H1 (cell line): Measurements from ENCODE around the gene EHD4. TPM values are rescaled to one million over a fixed set of nuclear protein-coding genes. Genes with fewer than 3 reads are reported as not detected.
A peak's percentile ranks its signal among the peaks of the same experiment; 100 is the strongest.

ENCODE experiments used
- CTCF ChIA-PET: fragments of 300-600 bp; sonication (Branson Sonifier 250); formaldehyde crosslinking; loops from one replicate; lab custom pipeline; 2021; ENCODE audit not compliant: partially characterized antibody; lab: Charles Lee
- POLR2A ChIA-PET: fragments of 300-600 bp; sonication (Branson Sonifier 250); formaldehyde crosslinking; loops from one replicate; lab custom pipeline; 2021; ENCODE audit warnings: inconsistent platforms; ENCODE audit not compliant: partially characterized antibody; lab: Charles Lee
- DNase-seq, 2 experiments: peaks; one replicate each; pipeline versions ENCODE4 v3.0.0 to v3.0.0-alpha.2; 2010 to 2022; ENCODE audit warnings: low spot score in 2 of 2, low read depth in 1 of 2, mixed read lengths in 1 of 2
- FAIRE-seq: peaks from 2 replicates; lab custom pipeline; 2011; peaks lifted over from hg19 to GRCh38; lab: Jason Lieb, UNC
- H2AFZ ChIP-seq: 2 replicates; pipeline ENCODE4 v1.8.1; 2012; ENCODE audit warnings: low read length, inconsistent platforms
- H2AK5ac ChIP-seq: 2 replicates; pipeline ENCODE4 v1.6.1; 2013; ENCODE audit warnings: low read depth, low read length
- H2BK120ac ChIP-seq: replicated peaks from 2 replicates; pipeline ENCODE3; 2013; ENCODE audit warnings: low read depth, low read length, inconsistent platforms
- H2BK12ac ChIP-seq: 2 replicates; pipeline ENCODE4 v1.6.1; 2013; ENCODE audit warnings: low read depth, low read length
- H2BK15ac ChIP-seq: 2 replicates; pipeline ENCODE4 v1.6.1; 2013; ENCODE audit warnings: low read length
- H2BK20ac ChIP-seq: 2 replicates; pipeline ENCODE4 v1.6.1; 2013; ENCODE audit warnings: low read length
- H2BK5ac ChIP-seq: 2 replicates; pipeline ENCODE4 v1.6.1; 2013; ENCODE audit warnings: low read depth, low read length
- H3K14ac ChIP-seq: 2 replicates; pipeline ENCODE4 v1.6.1; 2013; ENCODE audit warnings: inconsistent platforms; ENCODE audit not compliant: insufficient read length
- H3K18ac ChIP-seq: 2 replicates; pipeline ENCODE4 v1.6.1; 2013; ENCODE audit warnings: low read length; ENCODE audit errors: extremely low read depth
- H3K23ac ChIP-seq: 2 replicates; pipeline ENCODE4 v1.6.1; 2013; ENCODE audit warnings: inconsistent platforms; ENCODE audit not compliant: insufficient read length
- H3K23me2 ChIP-seq: 2 replicates; pipeline ENCODE4 v1.6.1; 2013; ENCODE audit warnings: low read depth, low read length
- H3K27ac ChIP-seq: 2 replicates; pipeline ENCODE4 v1.6.1; 2011; ENCODE audit warnings: low read depth, low read length, inconsistent platforms
- H3K27me3 ChIP-seq, 4 experiments: replicated peaks in 1 of 4; 1 replicate in 1 of 4; 2 replicates in 3 of 4; pipeline versions ENCODE4 v1.6.1 to v1.8.1; 2011 to 2013; ENCODE audit warnings: low read length in 3 of 4, mild to moderate bottlenecking in 3 of 4, inconsistent platforms in 2 of 4, mixed read lengths in 2 of 4, moderate library complexity in 1 of 4; ENCODE audit not compliant: control insufficient read depth in 3 of 4, insufficient read depth in 3 of 4; ENCODE audit errors: extremely low read depth in 1 of 4
- H3K36me3 ChIP-seq, 4 experiments: 2 replicates each; pipeline versions ENCODE4 v1.6.1 to v1.8.1; 2011 to 2013; ENCODE audit warnings: mild to moderate bottlenecking in 4 of 4, low read length in 3 of 4, moderate library complexity in 2 of 4, control low read depth in 1 of 4, inconsistent platforms in 1 of 4; ENCODE audit not compliant: insufficient read depth in 4 of 4, control insufficient read depth in 2 of 4
- H3K4ac ChIP-seq: replicated peaks from 2 replicates; pipeline ENCODE3; 2013; ENCODE audit warnings: low read length, low read depth, mixed read lengths, inconsistent platforms; ENCODE audit not compliant: insufficient read length
- H3K4me1 ChIP-seq, 4 experiments: replicated peaks in 1 of 4; 1 replicate in 1 of 4; 2 replicates in 3 of 4; pipeline versions ENCODE4 v1.6.1 to v1.8.1; 2011 to 2013; ENCODE audit warnings: low read length in 3 of 4, inconsistent platforms in 2 of 4, mixed read lengths in 1 of 4; ENCODE audit not compliant: insufficient read depth in 4 of 4, control insufficient read depth in 3 of 4
- H3K4me2 ChIP-seq, 2 experiments: 2 replicates each; pipeline versions ENCODE4 v1.6.1 to v1.8.1; 2011 to 2013; ENCODE audit warnings: low read depth in 2 of 2, low read length in 2 of 2, control low read depth in 1 of 2, inconsistent platforms in 1 of 2, mild to moderate bottlenecking in 1 of 2; ENCODE audit not compliant: insufficient read depth in 1 of 2
- H3K4me3 ChIP-seq, 4 experiments: fragments of 200-600, 300-600 bp in 1 of 4; sonication (generic), shearing (Covaris generic), sonication (Bioruptor Twin) in 1 of 4; 2 replicates each; pipeline versions ENCODE4 v1.5.1 to v1.8.1; 2011 to 2016; ENCODE audit warnings: low read length in 4 of 4, low read depth in 3 of 4, control low read depth in 2 of 4, inconsistent platforms in 2 of 4, mild to moderate bottlenecking in 2 of 4, mixed read lengths in 1 of 4, moderate library complexity in 1 of 4; ENCODE audit not compliant: insufficient read depth in 2 of 4; ENCODE audit errors: extremely low read depth in 1 of 4
- H3K56ac ChIP-seq: replicated peaks from 2 replicates; pipeline ENCODE3; 2013; ENCODE audit warnings: low read depth, mild to moderate bottlenecking, mixed read lengths, low read length, inconsistent platforms; ENCODE audit not compliant: insufficient read length
- H3K79me1 ChIP-seq: 2 replicates; pipeline ENCODE4 v1.6.1; 2013; ENCODE audit warnings: low read depth, low read length, control low read depth
- H3K79me2 ChIP-seq, 2 experiments: 2 replicates each; pipeline versions ENCODE4 v1.6.1 to v1.8.1; 2012 to 2013; ENCODE audit warnings: low read length in 2 of 2, mild to moderate bottlenecking in 2 of 2, inconsistent platforms in 1 of 2; ENCODE audit not compliant: insufficient read depth in 2 of 2, control insufficient read depth in 1 of 2
- H3K9ac ChIP-seq, 4 experiments: replicated peaks in 1 of 4; 1 replicate in 1 of 4; 2 replicates in 3 of 4; pipeline versions ENCODE4 v1.6.1 to v1.8.1; 2011 to 2013; ENCODE audit warnings: low read depth in 3 of 4, low read length in 3 of 4, control low read depth in 2 of 4, mild to moderate bottlenecking in 2 of 4, moderate library complexity in 2 of 4, inconsistent platforms in 1 of 4; ENCODE audit errors: extremely low read depth in 1 of 4
- H3K9me3 ChIP-seq, 2 experiments: 2 replicates each; pipeline versions ENCODE4 v1.6.1 to v1.8.1; 2012 to 2013; ENCODE audit warnings: mild to moderate bottlenecking in 2 of 2, moderate library complexity in 2 of 2, control low read depth in 1 of 2, inconsistent platforms in 1 of 2, low read depth in 1 of 2, low read length in 1 of 2, mixed read lengths in 1 of 2; ENCODE audit not compliant: insufficient read depth in 2 of 2
- H4K20me1 ChIP-seq, 2 experiments: replicated peaks in 1 of 2; 2 replicates each; pipeline versions ENCODE3 to v1.8.1; 2011 to 2013; ENCODE audit warnings: inconsistent platforms in 2 of 2, low read length in 2 of 2, mild to moderate bottlenecking in 1 of 2; ENCODE audit not compliant: insufficient read depth in 2 of 2, control insufficient read depth in 1 of 2
- H4K5ac ChIP-seq: 2 replicates; pipeline ENCODE4 v1.6.1; 2013; ENCODE audit warnings: low read length, low read depth, mixed read lengths, inconsistent platforms; ENCODE audit not compliant: insufficient read length
- H4K8ac ChIP-seq: 2 replicates; pipeline ENCODE4 v1.8.0; 2013; ENCODE audit warnings: mild to moderate bottlenecking, moderate library complexity, low read length, inconsistent platforms; ENCODE audit not compliant: insufficient read depth; ENCODE audit errors: extremely low read depth
- H4K91ac ChIP-seq: replicated peaks from 2 replicates; pipeline ENCODE3; 2013; ENCODE audit warnings: low read length, mixed read lengths, inconsistent platforms; ENCODE audit not compliant: insufficient read length
- SIRT6 ChIP-seq: IDR thresholded peaks from one replicate; pipeline ENCODE4 v1.7.1; 2012; ENCODE audit warnings: low read length, inconsistent platforms
- SRF ChIP-seq: IDR thresholded peaks from 2 replicates; pipeline ENCODE4 v1.6.1; 2011; ENCODE audit warnings: mild to moderate bottlenecking, low read depth, low read length, moderate library complexity
- WGBS, 2 experiments: shearing (Covaris generic) in 1 of 2; methylation state at CpG; one replicate each; pipeline versions ENCODE4 v1.1.6 to v1.1.7; 2013 to 2015; ENCODE audit warnings: low lambda C conversion rate in 2 of 2, mixed read lengths in 2 of 2, inconsistent platforms in 1 of 2, low coverage in 1 of 2, missing lambda C conversion rate in 1 of 2; ENCODE audit not compliant: insufficient replicate concordance in 2 of 2, insufficient coverage in 1 of 2, insufficient read length in 1 of 2; ENCODE audit errors: extremely low coverage in 1 of 2, missing lambda C conversion rate in 1 of 2; 5-methylcytosine and 5-hydroxymethylcytosine counted together
- polyA plus RNA-seq, 7 experiments: library from polyadenylated mRNA; depleted of rRNA in 3 of 7; stranded (reverse) in 5 of 7; unstranded in 2 of 7; fragments of >200 nt in 5 of 7; fragments of 200-250 nt in 2 of 7; gene quantifications; 1 replicate in 5 of 7; 2 replicates in 1 of 7; 4 replicates in 1 of 7; pipeline versions ENCODE4 v1.2.1 to v1.2.3, GENCODE V29; 2011 to 2013; ENCODE audit warnings: missing spikeins in 2 of 7, mixed read lengths in 2 of 7
- total RNA-seq: library from RNA; stranded (reverse); fragmentation: NEBNext Ultra II Directional; extraction: Animal tissue kit (Norgen Biotek cat#: 25700); gene quantifications from 2 replicates; pipeline ENCODE4 v1.2.1, GENCODE V29; 2021

Gene EHD4
- total and polyA plus RNA-seq, 2 of the 8 experiments (the other 6 are each of a cell fraction or from before 2014, with no cell fraction given) = 17.5 to 24.5 TPM

GRCh38 chr15:41856262-41856661, 116.1 kb downstream of the EHD4 start:
- no peak overlapping the region for H4K5ac ChIP-seq
- H3K27ac ChIP-seq = no peak overlapping the region
- H4K20me1 ChIP-seq = no peaks in the 10 kb centered on the region
- H3K27me3 ChIP-seq = no peaks in the 10 kb centered on the region; a peak in 1 of 7 replicates
- 94% methylated on average over 17 of the region's 17 CpGs; no CpG with 5 or more reads in 1 of the 2 experiments for WGBS, 2 experiments
- H3K9me3 ChIP-seq = no peaks in the 10 kb centered on the region
- FAIRE-seq (no peak), DNase-seq (no peak)
- no peak overlapping the region for H2BK12ac ChIP-seq
- H3K18ac ChIP-seq = no peak overlapping the region
- POLR2A ChIA-PET = interaction anchor here (1.1 to 1.7 kb wide), 2 partner anchors 12 to 30 kb away, joined by 3 to 5 read pairs; no protein-coding TSS in a partner anchor
- H3K4me2 ChIP-seq = no peak overlapping the region
- H3K56ac ChIP-seq = no peak overlapping the region
- no peak overlapping the region for H2AFZ ChIP-seq
- peaks cover 0 to 11% (median 2%) of the 10 kb centered on the region in 4 experiments; a peak in 3 of 7 replicates for H3K4me1 ChIP-seq
- H3K14ac ChIP-seq = no peak overlapping the region
- H2BK20ac ChIP-seq = no peak overlapping the region
- CTCF ChIA-PET = interaction anchor here (1.3 to 3.5 kb wide), 2 partner anchors 11 kb away, joined by 5 to 17 read pairs; no protein-coding TSS in a partner anchor
- H3K79me2 ChIP-seq = no peaks in the 10 kb centered on the region
- no peak overlapping the region for H2BK15ac ChIP-seq
- no peak overlapping the region for H3K4me3 ChIP-seq
- H3K4ac ChIP-seq = no peak overlapping the region
- H2AK5ac ChIP-seq = no peak overlapping the region
- H3K36me3 ChIP-seq = no peaks in the 10 kb centered on the region
- H3K79me1 ChIP-seq = no peaks in the 10 kb centered on the region
- H3K23me2 ChIP-seq = 0 out of 2 replicates have a peak, but pooled peaks cover under 1% of the 10 kb centered on the region
- no peak overlapping the region for H3K9ac ChIP-seq
- peak overlapping the region; percentile 87; the same call in 1 of the 2 replicates for H4K8ac ChIP-seq
- H3K23ac ChIP-seq = no peak overlapping the region
- H4K91ac ChIP-seq = no peak overlapping the region
- no peak overlapping the region for H2BK5ac ChIP-seq
- no peak overlapping the region for H2BK120ac ChIP-seq
- TF ChIP-seq SRF (no peak), SIRT6 (no peak)
